Measurements from ENCODE around the gene CCDC102A.

Gene CCDC102A

GRCh38 chr16:57462209-57462977 lies 74.0 kb downstream of the CCDC102A start, which contains the start of gene POLR2C:
POLR2C (plus strand) TSS chr16:57462679; CDS start chr16:57462725, 46 bp downstream.
- DNase-seq (ENCODE audit: low read depth in 2 of 3, low spot score in 1 of 3), result peak; percentile 84 to 94 (median 90)

Measured in stimulated activated CD4-positive, alpha-beta T cell treated with anti-CD3 and anti-CD28 coated beads, Interleukin-12 subunit alpha, Interleukin-12 subunit beta, amount 100 ng/mL, for 48 hours (primary cell).